HEK293 (cell line): ENCODE measurements around the gene SMOC1.

Experiments used
- CTCF ChIA-PET: fragments of 350-600 bp; formaldehyde crosslinking; extraction: SDS; loops from one replicate; lab custom pipeline; 2021; ENCODE audit warnings: antibody characterized with exemption; lab: Yijun Ruan, JAX
- POLR2A ChIA-PET: fragments of 300-600 bp; formaldehyde crosslinking; extraction: SDS; loops from one replicate; lab custom pipeline; 2020; ENCODE audit warnings: antibody characterized with exemption, inconsistent platforms; lab: Yijun Ruan, JAX
- H3K27ac ChIP-seq: fragments of 200-500 bp; sonication (Bioruptor generic); 2 replicates; pipeline ENCODE4 v1.5.1; 2014; ENCODE audit warnings: low read depth, low read length, control low read depth, inconsistent platforms; ENCODE audit errors: extremely low read depth
- H3K36me3 ChIP-seq, 2 experiments: fragments of 200-500 bp in 1 of 2; sonication (Bioruptor generic) in 1 of 2; 1 replicate in 1 of 2; 2 replicates in 1 of 2; pipeline ENCODE4 v1.5.1; 2014 to 2017; ENCODE audit warnings: inconsistent platforms in 2 of 2, low read length in 2 of 2; ENCODE audit not compliant: control insufficient read depth in 2 of 2, insufficient read depth in 1 of 2
- H3K4me1 ChIP-seq: fragments of 200-500 bp; sonication (Bioruptor generic); 2 replicates; pipeline ENCODE4 v1.5.1; 2014; ENCODE audit warnings: mild to moderate bottlenecking, low read length, inconsistent platforms; ENCODE audit not compliant: control insufficient read depth, insufficient read depth
- H3K4me3 ChIP-seq: 2 replicates; pipeline ENCODE4 v1.5.1; 2011; ENCODE audit warnings: low read depth, mild to moderate bottlenecking, control low read depth, low read length, moderate library complexity
- H3K9me3 ChIP-seq: fragments of 200-500 bp; sonication (Bioruptor generic); 2 replicates; pipeline ENCODE4 v1.5.1; 2014; ENCODE audit warnings: low read depth, low read length, inconsistent platforms; ENCODE audit not compliant: control insufficient read depth, insufficient read depth
- GLI4 ChIP-seq: fragments of 450-650 bp; formaldehyde crosslinking; IDR thresholded peaks from 2 replicates; pipeline ENCODE4 v1.5.1; 2016; ENCODE audit warnings: missing biosample characterization, missing genetic modification characterization
- GLIS1 ChIP-seq: fragments of 450-650 bp; formaldehyde crosslinking; IDR thresholded peaks from 2 replicates; pipeline ENCODE4 v1.5.1; 2016; ENCODE audit warnings: missing biosample characterization, missing genetic modification characterization
- GLIS2 ChIP-seq: fragments of 450-650 bp; formaldehyde crosslinking; IDR thresholded peaks from 2 replicates; pipeline ENCODE4 v1.5.1; 2016; ENCODE audit warnings: missing biosample characterization, missing genetic modification characterization
- MYNN ChIP-seq: fragments of 450-650 bp; formaldehyde crosslinking; IDR thresholded peaks from 2 replicates; pipeline ENCODE4 v1.5.1; 2016; ENCODE audit warnings: missing biosample characterization, missing genetic modification characterization, borderline replicate concordance
- SP3 ChIP-seq: fragments of 450-650 bp; formaldehyde crosslinking; IDR thresholded peaks from 2 replicates; pipeline ENCODE4 v1.5.1; 2016; ENCODE audit warnings: missing biosample characterization, missing genetic modification characterization
- TRIM28 ChIP-seq: IDR thresholded peaks from 2 replicates; pipeline ENCODE4 v1.6.1; 2011; ENCODE audit warnings: low read length, control low read depth, borderline replicate concordance
- ZBTB20 ChIP-seq: fragments of 450-650 bp; formaldehyde crosslinking; IDR thresholded peaks from 2 replicates; pipeline ENCODE4 v1.5.1; 2016; ENCODE audit warnings: missing biosample characterization, missing genetic modification characterization
- ZBTB7A ChIP-seq: fragments of 450-650 bp; formaldehyde crosslinking; IDR thresholded peaks from 2 replicates; pipeline ENCODE4 v1.5.1; 2016; ENCODE audit warnings: low read depth, missing biosample characterization, missing genetic modification characterization
- ZBTB8A ChIP-seq: fragments of 450-650 bp; formaldehyde crosslinking; IDR thresholded peaks from 2 replicates; pipeline ENCODE4 v1.5.1; 2016; ENCODE audit warnings: missing biosample characterization, missing genetic modification characterization
- ZNF2 ChIP-seq: fragments of 450-650 bp; formaldehyde crosslinking; IDR thresholded peaks from 2 replicates; pipeline ENCODE4 v1.5.1; 2016; ENCODE audit warnings: missing biosample characterization, missing genetic modification characterization
- ZNF202 ChIP-seq: fragments of 450-650 bp; formaldehyde crosslinking; IDR thresholded peaks from 2 replicates; pipeline ENCODE4 v1.5.1; 2016; ENCODE audit warnings: missing biosample characterization, missing genetic modification characterization, borderline replicate concordance
- ZNF530 ChIP-seq: fragments of 450-650 bp; formaldehyde crosslinking; IDR thresholded peaks from 2 replicates; pipeline ENCODE4 v1.5.1; 2016; ENCODE audit warnings: low read depth, missing biosample characterization, missing genetic modification characterization
- ZNF549 ChIP-seq: fragments of 450-650 bp; IDR thresholded peaks from 2 replicates; pipeline ENCODE4 v1.5.1; 2018; ENCODE audit warnings: missing biosample characterization, missing genetic modification characterization, mild to moderate bottlenecking, inconsistent platforms, moderate library complexity
- ZNF561 ChIP-seq: fragments of 450-650 bp; IDR thresholded peaks from 2 replicates; pipeline ENCODE4 v1.5.1; 2018; ENCODE audit warnings: missing biosample characterization, missing genetic modification characterization, borderline replicate concordance
- ZNF596 ChIP-seq: fragments of 450-650 bp; IDR thresholded peaks from 2 replicates; pipeline ENCODE4 v1.5.0; 2018; ENCODE audit warnings: missing biosample characterization, mild to moderate bottlenecking, missing genetic modification characterization, moderate library complexity
- ZNF621 ChIP-seq: fragments of 450-650 bp; formaldehyde crosslinking; IDR thresholded peaks from 2 replicates; pipeline ENCODE4 v1.5.1; 2017; ENCODE audit warnings: missing biosample characterization, missing genetic modification characterization
- ZNF660 ChIP-seq: fragments of 450-650 bp; IDR thresholded peaks from 2 replicates; pipeline ENCODE4 v1.5.1; 2018; ENCODE audit warnings: missing biosample characterization, mild to moderate bottlenecking, missing genetic modification characterization
- ZNF768 ChIP-seq: fragments of 450-650 bp; formaldehyde crosslinking; IDR thresholded peaks from 2 replicates; pipeline ENCODE4 v1.5.1; 2018; ENCODE audit warnings: missing biosample characterization, mild to moderate bottlenecking, missing genetic modification characterization
- ZNF777 ChIP-seq: fragments of 450-650 bp; formaldehyde crosslinking; IDR thresholded peaks from 2 replicates; pipeline ENCODE4 v1.5.1; 2017; ENCODE audit warnings: missing biosample characterization, missing genetic modification characterization, borderline replicate concordance
- ZNF837 ChIP-seq: fragments of 450-650 bp; formaldehyde crosslinking; IDR thresholded peaks from 2 replicates; pipeline ENCODE4 v1.5.1; 2016; ENCODE audit warnings: missing biosample characterization, missing genetic modification characterization
- ZNF843 ChIP-seq: fragments of 450-650 bp; formaldehyde crosslinking; IDR thresholded peaks from 2 replicates; pipeline ENCODE4 v1.5.1; 2016; ENCODE audit warnings: missing biosample characterization, missing genetic modification characterization
- ZSCAN23 ChIP-seq: fragments of 450-650 bp; formaldehyde crosslinking; IDR thresholded peaks from 2 replicates; pipeline ENCODE4 v1.5.1; 2016; ENCODE audit warnings: missing biosample characterization, missing genetic modification characterization
- TF ChIP-seq, protein P1 (sequence below): fragments of 450-650 bp; formaldehyde crosslinking; IDR thresholded peaks from 2 replicates; pipeline ENCODE4 v1.5.1; 2016; ENCODE audit warnings: missing biosample characterization, missing genetic modification characterization
- TF ChIP-seq, protein P2 (sequence below): fragments of 450-650 bp; formaldehyde crosslinking; IDR thresholded peaks from 2 replicates; pipeline ENCODE4 v1.5.1; 2016; ENCODE audit warnings: missing biosample characterization, missing genetic modification characterization
- TF ChIP-seq, protein P3 (sequence below): fragments of 450-650 bp; formaldehyde crosslinking; IDR thresholded peaks from 2 replicates; pipeline ENCODE4 v1.5.1; 2017; ENCODE audit warnings: missing biosample characterization, mild to moderate bottlenecking, missing genetic modification characterization, moderate library complexity
- TF ChIP-seq, protein P4 (sequence below): fragments of 450-650 bp; formaldehyde crosslinking; IDR thresholded peaks from 2 replicates; pipeline ENCODE4 v1.5.1; 2017; ENCODE audit warnings: missing biosample characterization, missing genetic modification characterization
- TF ChIP-seq, protein P5 (sequence below): fragments of 450-650 bp; formaldehyde crosslinking; IDR thresholded peaks from 2 replicates; pipeline ENCODE4 v1.5.1; 2016; ENCODE audit warnings: missing biosample characterization, missing genetic modification characterization
- TF ChIP-seq, protein P6 (sequence below): fragments of 450-650 bp; formaldehyde crosslinking; IDR thresholded peaks from 2 replicates; pipeline ENCODE4 v1.5.1; 2016; ENCODE audit warnings: missing biosample characterization, missing genetic modification characterization

Gene SMOC1

DNA sequence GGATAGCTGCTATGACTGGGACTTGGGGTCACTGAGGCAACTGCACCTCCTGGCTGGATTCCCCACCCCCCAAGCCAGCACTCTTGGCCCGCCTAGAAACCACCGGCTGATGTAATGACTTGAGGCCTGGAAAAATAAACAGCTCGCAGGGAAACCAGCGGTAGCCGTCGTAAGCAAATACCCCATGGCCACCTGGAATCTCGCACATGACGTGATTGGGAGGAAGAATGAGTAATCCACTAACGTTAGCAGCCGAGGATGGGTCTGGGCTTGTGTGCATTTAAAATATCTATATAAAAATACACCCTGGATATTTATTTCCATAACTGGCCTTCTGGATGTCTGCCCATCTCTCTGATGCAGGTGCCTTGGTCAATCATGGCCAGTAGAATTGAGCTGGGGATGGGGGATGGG is 120.1 kb downstream of the SMOC1 start (continued):
- TF ChIP-seq MYNN (0 out of 2 replicates have a peak, but pooled peaks have one; percentile 11), ZNF768 (tag by site-specific recombination) (no peak), ZBTB20 (peak; percentile 70), ZBTB7A (no peak), ZBTB8A (tag by site-specific recombination) (peak; percentile 59; the same call in 1 of the 2 replicates), ZNF530 (tag by site-specific recombination) (no peak), ZNF2 (peak; percentile 56; the same call in 1 of the 2 replicates), TRIM28 (0 out of 2 replicates have a peak, but pooled peaks have one; percentile 72), ZNF660 (tag by site-specific recombination) (peak; percentile 81), ZNF777 (no peak), GLIS2 (tag by site-specific recombination) (peak; percentile 90), ZNF837 (tag by site-specific recombination) (no peak), SP3 (peak; percentile 44; the same call in 1 of the 2 replicates), ZNF621 (tag by site-specific recombination) (no peak), ZNF561 (tag by site-specific recombination) (peak; percentile 81; the same call in 1 of the 2 replicates), ZNF549 (tag by site-specific recombination) (no peak), GLIS1 (tag by site-specific recombination) (peak; percentile 98), ZNF843 (tag by site-specific recombination) (peak; percentile 94), ZSCAN23 (peak; percentile 94)
- TF ChIP-seq, protein P1, sequence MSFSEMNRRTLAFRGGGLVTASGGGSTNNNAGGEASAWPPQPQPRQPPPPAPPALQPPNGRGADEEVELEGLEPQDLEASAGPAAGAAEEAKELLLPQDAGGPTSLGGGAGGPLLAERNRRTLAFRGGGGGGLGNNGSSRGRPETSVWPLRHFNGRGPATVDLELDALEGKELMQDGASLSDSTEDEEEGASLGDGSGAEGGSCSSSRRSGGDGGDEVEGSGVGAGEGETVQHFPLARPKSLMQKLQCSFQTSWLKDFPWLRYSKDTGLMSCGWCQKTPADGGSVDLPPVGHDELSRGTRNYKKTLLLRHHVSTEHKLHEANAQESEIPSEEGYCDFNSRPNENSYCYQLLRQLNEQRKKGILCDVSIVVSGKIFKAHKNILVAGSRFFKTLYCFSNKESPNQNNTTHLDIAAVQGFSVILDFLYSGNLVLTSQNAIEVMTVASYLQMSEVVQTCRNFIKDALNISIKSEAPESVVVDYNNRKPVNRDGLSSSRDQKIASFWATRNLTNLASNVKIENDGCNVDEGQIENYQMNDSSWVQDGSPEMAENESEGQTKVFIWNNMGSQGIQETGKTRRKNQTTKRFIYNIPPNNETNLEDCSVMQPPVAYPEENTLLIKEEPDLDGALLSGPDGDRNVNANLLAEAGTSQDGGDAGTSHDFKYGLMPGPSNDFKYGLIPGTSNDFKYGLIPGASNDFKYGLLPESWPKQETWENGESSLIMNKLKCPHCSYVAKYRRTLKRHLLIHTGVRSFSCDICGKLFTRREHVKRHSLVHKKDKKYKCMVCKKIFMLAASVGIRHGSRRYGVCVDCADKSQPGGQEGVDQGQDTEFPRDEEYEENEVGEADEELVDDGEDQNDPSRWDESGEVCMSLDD (tag by site-specific recombination), result 0 out of 2 replicates have a peak, but pooled peaks have one; percentile 61
- TF ChIP-seq, protein P2, sequence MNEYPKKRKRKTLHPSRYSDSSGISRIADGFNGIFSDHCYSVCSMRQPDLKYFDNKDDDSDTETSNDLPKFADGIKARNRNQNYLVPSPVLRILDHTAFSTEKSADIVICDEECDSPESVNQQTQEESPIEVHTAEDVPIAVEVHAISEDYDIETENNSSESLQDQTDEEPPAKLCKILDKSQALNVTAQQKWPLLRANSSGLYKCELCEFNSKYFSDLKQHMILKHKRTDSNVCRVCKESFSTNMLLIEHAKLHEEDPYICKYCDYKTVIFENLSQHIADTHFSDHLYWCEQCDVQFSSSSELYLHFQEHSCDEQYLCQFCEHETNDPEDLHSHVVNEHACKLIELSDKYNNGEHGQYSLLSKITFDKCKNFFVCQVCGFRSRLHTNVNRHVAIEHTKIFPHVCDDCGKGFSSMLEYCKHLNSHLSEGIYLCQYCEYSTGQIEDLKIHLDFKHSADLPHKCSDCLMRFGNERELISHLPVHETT, result peak; percentile 92
- TF ChIP-seq, protein P3, sequence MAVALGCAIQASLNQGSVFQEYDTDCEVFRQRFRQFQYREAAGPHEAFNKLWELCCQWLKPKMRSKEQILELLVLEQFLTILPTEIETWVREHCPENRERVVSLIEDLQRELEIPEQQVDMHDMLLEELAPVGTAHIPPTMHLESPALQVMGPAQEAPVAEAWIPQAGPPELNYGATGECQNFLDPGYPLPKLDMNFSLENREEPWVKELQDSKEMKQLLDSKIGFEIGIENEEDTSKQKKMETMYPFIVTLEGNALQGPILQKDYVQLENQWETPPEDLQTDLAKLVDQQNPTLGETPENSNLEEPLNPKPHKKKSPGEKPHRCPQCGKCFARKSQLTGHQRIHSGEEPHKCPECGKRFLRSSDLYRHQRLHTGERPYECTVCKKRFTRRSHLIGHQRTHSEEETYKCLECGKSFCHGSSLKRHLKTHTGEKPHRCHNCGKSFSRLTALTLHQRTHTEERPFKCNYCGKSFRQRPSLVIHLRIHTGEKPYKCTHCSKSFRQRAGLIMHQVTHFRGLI (tag by site-specific recombination), result no peak
- TF ChIP-seq, protein P4, sequence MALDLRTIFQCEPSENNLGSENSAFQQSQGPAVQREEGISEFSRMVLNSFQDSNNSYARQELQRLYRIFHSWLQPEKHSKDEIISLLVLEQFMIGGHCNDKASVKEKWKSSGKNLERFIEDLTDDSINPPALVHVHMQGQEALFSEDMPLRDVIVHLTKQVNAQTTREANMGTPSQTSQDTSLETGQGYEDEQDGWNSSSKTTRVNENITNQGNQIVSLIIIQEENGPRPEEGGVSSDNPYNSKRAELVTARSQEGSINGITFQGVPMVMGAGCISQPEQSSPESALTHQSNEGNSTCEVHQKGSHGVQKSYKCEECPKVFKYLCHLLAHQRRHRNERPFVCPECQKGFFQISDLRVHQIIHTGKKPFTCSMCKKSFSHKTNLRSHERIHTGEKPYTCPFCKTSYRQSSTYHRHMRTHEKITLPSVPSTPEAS, result peak; percentile 56; the same call in 1 of the 2 replicates

DNA sequence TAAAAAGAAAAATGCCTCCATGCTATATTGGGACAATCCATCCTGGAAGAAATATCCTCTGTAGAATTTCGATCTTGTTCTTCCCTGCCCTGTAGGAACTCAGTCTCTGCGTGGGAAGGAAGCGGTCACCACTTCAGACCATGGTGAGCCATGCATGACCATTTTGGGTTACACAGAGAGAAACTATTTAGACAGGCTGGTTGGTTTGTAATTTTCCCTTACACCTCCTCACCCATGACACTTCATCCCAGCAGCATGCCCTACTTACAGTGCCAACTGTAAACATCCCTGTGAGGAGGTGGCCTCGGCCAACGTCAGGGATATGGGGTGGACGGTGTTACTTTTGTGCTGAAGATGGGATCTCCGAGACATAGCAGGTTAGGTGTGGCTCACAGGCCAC is 121.4 kb downstream of the SMOC1 start:
- Histone ChIP-seq H3K27ac (no peak overlapping the region; the same call in 1 of the 2 replicates), H3K4me1 (peaks cover 46% of the 10 kb centered on the region), H3K9me3 (no peaks in the 10 kb centered on the region), H3K4me3 (no peak overlapping the region), H3K36me3 (no peaks in the 10 kb centered on the region)
- CTCF ChIA-PET, result interaction anchor here (0.9 to 3.9 kb wide), 3 partner anchors 13 to 182 kb away, joined by 3 to 20 read pairs (median 3); no protein-coding TSS in a partner anchor
- POLR2A ChIA-PET, result interaction anchor here (0.6 kb wide), 1 partner anchor 122 kb away, joined by 7 read pairs; no protein-coding TSS in a partner anchor
- no peak for TF ChIP-seq ZNF596 (tag by site-specific recombination)
- TF ChIP-seq ZNF202 (tag by site-specific recombination), result no peak
- TF ChIP-seq, protein P5, sequence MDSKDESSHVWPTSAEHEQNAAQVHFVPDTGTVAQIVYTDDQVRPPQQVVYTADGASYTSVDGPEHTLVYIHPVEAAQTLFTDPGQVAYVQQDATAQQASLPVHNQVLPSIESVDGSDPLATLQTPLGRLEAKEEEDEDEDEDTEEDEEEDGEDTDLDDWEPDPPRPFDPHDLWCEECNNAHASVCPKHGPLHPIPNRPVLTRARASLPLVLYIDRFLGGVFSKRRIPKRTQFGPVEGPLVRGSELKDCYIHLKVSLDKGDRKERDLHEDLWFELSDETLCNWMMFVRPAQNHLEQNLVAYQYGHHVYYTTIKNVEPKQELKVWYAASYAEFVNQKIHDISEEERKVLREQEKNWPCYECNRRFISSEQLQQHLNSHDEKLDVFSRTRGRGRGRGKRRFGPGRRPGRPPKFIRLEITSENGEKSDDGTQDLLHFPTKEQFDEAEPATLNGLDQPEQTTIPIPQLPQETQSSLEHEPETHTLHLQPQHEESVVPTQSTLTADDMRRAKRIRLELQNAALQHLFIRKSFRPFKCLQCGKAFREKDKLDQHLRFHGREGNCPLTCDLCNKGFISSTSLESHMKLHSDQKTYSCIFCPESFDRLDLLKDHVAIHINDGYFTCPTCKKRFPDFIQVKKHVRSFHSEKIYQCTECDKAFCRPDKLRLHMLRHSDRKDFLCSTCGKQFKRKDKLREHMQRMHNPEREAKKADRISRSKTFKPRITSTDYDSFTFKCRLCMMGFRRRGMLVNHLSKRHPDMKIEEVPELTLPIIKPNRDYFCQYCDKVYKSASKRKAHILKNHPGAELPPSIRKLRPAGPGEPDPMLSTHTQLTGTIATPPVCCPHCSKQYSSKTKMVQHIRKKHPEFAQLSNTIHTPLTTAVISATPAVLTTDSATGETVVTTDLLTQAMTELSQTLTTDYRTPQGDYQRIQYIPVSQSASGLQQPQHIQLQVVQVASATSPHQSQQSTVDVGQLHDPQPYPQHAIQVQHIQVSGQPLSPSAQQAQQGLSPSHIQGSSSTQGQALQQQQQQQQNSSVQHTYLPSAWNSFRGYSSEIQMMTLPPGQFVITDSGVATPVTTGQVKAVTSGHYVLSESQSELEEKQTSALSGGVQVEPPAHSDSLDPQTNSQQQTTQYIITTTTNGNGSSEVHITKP, result no peak
- no peak for TF ChIP-seq GLI4 (tag by site-specific recombination)
- TF ChIP-seq, protein P6, sequence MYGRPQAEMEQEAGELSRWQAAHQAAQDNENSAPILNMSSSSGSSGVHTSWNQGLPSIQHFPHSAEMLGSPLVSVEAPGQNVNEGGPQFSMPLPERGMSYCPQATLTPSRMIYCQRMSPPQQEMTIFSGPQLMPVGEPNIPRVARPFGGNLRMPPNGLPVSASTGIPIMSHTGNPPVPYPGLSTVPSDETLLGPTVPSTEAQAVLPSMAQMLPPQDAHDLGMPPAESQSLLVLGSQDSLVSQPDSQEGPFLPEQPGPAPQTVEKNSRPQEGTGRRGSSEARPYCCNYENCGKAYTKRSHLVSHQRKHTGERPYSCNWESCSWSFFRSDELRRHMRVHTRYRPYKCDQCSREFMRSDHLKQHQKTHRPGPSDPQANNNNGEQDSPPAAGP (tag by site-specific recombination), result no peak
